ENCODE measurements around the gene CCSER1. TPM values are rescaled to one million over a fixed set of nuclear protein-coding genes. Genes with fewer than 3 reads are reported as not detected.

Gene CCSER1
- total and polyA plus RNA-seq, 4 donors: 0.18 to 2.3 (median 1.2) TPM

GRCh38 chr4:91057871-91058270 lies 930.7 kb downstream of the CCSER1 start:
- TF ChIP-seq FOXA1 (IDR thresholded peaks at IDR 0.05) (no peak), ZBTB33 (IDR thresholded peaks at IDR 0.05) (no peak), NR2F2 (IDR thresholded peaks at IDR 0.05) (no peak), HNF4A (conservative IDR thresholded peaks at IDR 0.05) (no peak), HNF4G (IDR thresholded peaks at IDR 0.05) (no peak)
- Histone ChIP-seq H3K27ac (ENCODE audit: low read depth in 1 of 2, low read length in 2 of 2) (no peak overlapping the region), H3K4me3 (ENCODE audit: low read depth in 1 of 3, low read length in 3 of 3) (no peak overlapping the region), H3K27me3 (ENCODE audit: control insufficient read depth in 4 of 4, insufficient read depth in 4 of 4, low read length in 3 of 4) (no peaks in the 10 kb centered on the region), H3K4me1 (ENCODE audit: control insufficient read depth in 4 of 4, insufficient read depth in 4 of 4, low read length in 3 of 4) (no peaks in the 10 kb centered on the region), H3K9me3 (ENCODE audit: control insufficient read depth in 4 of 4, low read length in 3 of 4) (no peaks in the 10 kb centered on the region), H3K9ac (ENCODE audit: low read depth in 1 of 2, low read length in 2 of 2) (no peak overlapping the region), H3K36me3 (ENCODE audit: control insufficient read depth in 4 of 4, insufficient read depth in 3 of 4, low read depth in 1 of 4, low read length in 3 of 4) (no peaks in the 10 kb centered on the region)
- DNase-seq (ENCODE audit: low spot score): no peak

GRCh38 chr4:91058345-91058744 lies 931.2 kb downstream of the CCSER1 start:
- H3K4me1 ChIP-seq (ENCODE audit: control insufficient read depth in 4 of 4, insufficient read depth in 4 of 4, low read length in 3 of 4): no peaks in the 10 kb centered on the region
- TF ChIP-seq ZBTB33 (IDR thresholded peaks at IDR 0.05) (no peak), MAX (IDR thresholded peaks at IDR 0.05) (no peak), YY1 (IDR thresholded peaks at IDR 0.05) (no peak), ATF3 (IDR thresholded peaks at IDR 0.05) (no peak), SP1 (IDR thresholded peaks at IDR 0.05) (no peak), REST (IDR thresholded peaks at IDR 0.05) (no peak), GABPA (IDR thresholded peaks at IDR 0.05 in 1 of 2, conservative IDR thresholded peaks at IDR 0.05 in 1 of 2) (no peak), RAD21 (IDR thresholded peaks at IDR 0.05) (no peak), RXRA (IDR thresholded peaks at IDR 0.05) (no peak), FOXA2 (IDR thresholded peaks at IDR 0.05) (no peak), FOXA1 (IDR thresholded peaks at IDR 0.05) (no peak), HNF4G (IDR thresholded peaks at IDR 0.05) (no peak), EGR1 (IDR thresholded peaks at IDR 0.05; ENCODE audit: low read depth in 2 of 2) (no peak), NR2F2 (IDR thresholded peaks at IDR 0.05) (no peak), JUND (IDR thresholded peaks at IDR 0.05) (no peak)

More at GRCh38 chr4:91058345-91058744, 931.2 kb downstream of the CCSER1 start:
- DNase-seq (ENCODE audit: low spot score): no peak
- Histone ChIP-seq H3K9ac (ENCODE audit: low read depth in 1 of 2, low read length in 2 of 2) (no peak overlapping the region), H3K27ac (ENCODE audit: low read depth in 1 of 2, low read length in 2 of 2) (no peak overlapping the region), H3K4me3 (ENCODE audit: low read depth in 1 of 3, low read length in 3 of 3) (no peak overlapping the region), H3K9me3 (ENCODE audit: control insufficient read depth in 4 of 4, low read length in 3 of 4) (no peaks in the 10 kb centered on the region), H3K27me3 (ENCODE audit: control insufficient read depth in 4 of 4, insufficient read depth in 4 of 4, low read length in 3 of 4) (no peaks in the 10 kb centered on the region), H3K36me3 (ENCODE audit: control insufficient read depth in 4 of 4, insufficient read depth in 3 of 4, low read depth in 1 of 4, low read length in 3 of 4) (no peaks in the 10 kb centered on the region)

Data from liver (tissue), 9 donors.